ENCODE measurements around the gene SLC51B. TPM values are rescaled to one million over a fixed set of nuclear protein-coding genes. Genes with fewer than 3 reads are reported as not detected.
"Not testable (repeated sequence)": the region's sequence is repeated elsewhere in the genome, so short reads cannot be mapped to it uniquely, and the experiment has no call there.

Gene SLC51B
- total RNA-seq, 1 experiment from 2014 or later = not detected

GRCh38 chr15:65097651-65098263 lies 52.6 kb downstream of the SLC51B start:
- DNase-seq = no peak
- Histone ChIP-seq H3K36me3 (ENCODE audit: insufficient read depth, low read length) (peaks cover 11% of the 10 kb centered on the region), H2AFZ (ENCODE audit: low read length) (no peak overlapping the region), H3K9me3 (ENCODE audit: low read length) (no peaks in the 10 kb centered on the region), H3K4me3 (ENCODE audit: low read length) (no peak overlapping the region), H4K20me1 (ENCODE audit: insufficient read depth, low read depth, low read length) (no peaks in the 10 kb centered on the region), H3K79me2 (ENCODE audit: low read length) (no peaks in the 10 kb centered on the region), H3K4me2 (ENCODE audit: low read depth, low read length, poor library complexity, severe bottlenecking) (no peak overlapping the region), H3K9ac (ENCODE audit: low read length) (no peak overlapping the region), H3K27ac (ENCODE audit: low read length) (no peak overlapping the region), H3K27me3 (ENCODE audit: low read length) (no peaks in the 10 kb centered on the region), H3K9me2 (replicated peaks; ENCODE audit: insufficient read depth, low read length) (no peaks in the 10 kb centered on the region), H3K4me1 (ENCODE audit: low read length) (no peaks in the 10 kb centered on the region)

GRCh38 chr15:65099336-65099735 lies 54.1 kb downstream of the SLC51B start:
- Histone ChIP-seq H3K9me3 (ENCODE audit: low read length) (no peaks in the 10 kb centered on the region), H3K36me3 (ENCODE audit: insufficient read depth, low read length) (peaks cover 11% of the 10 kb centered on the region), H2AFZ (ENCODE audit: low read length) (no peak overlapping the region), H3K4me1 (ENCODE audit: low read length) (no peaks in the 10 kb centered on the region), H3K9me2 (replicated peaks; ENCODE audit: insufficient read depth, low read length) (no peaks in the 10 kb centered on the region), H3K27me3 (ENCODE audit: low read length) (no peaks in the 10 kb centered on the region), H3K4me2 (ENCODE audit: low read depth, low read length, poor library complexity, severe bottlenecking) (no peak overlapping the region), H3K79me2 (ENCODE audit: low read length) (no peaks in the 10 kb centered on the region), H3K9ac (ENCODE audit: low read length) (no peak overlapping the region), H3K4me3 (ENCODE audit: low read length) (no peak overlapping the region), H4K20me1 (ENCODE audit: insufficient read depth, low read depth, low read length) (no peaks in the 10 kb centered on the region), H3K27ac (ENCODE audit: low read length) (no peak overlapping the region)
- no peak for DNase-seq

- not testable (repeated sequence) for H3K4me2 ChIP-seq (ENCODE audit: low read depth, low read length, poor library complexity, severe bottlenecking); H3K9ac ChIP-seq (ENCODE audit: low read length); H3K9me2 ChIP-seq (replicated peaks; ENCODE audit: insufficient read depth, low read length); H3K9me3 ChIP-seq (ENCODE audit: low read length); H3K27me3 ChIP-seq (ENCODE audit: low read length); DNase-seq; H3K4me3 ChIP-seq (ENCODE audit: low read length); H4K20me1 ChIP-seq (ENCODE audit: insufficient read depth, low read depth, low read length); H3K79me2 ChIP-seq (ENCODE audit: low read length); H2AFZ ChIP-seq (ENCODE audit: low read length); H3K27ac ChIP-seq (ENCODE audit: low read length); H3K4me1 ChIP-seq (ENCODE audit: low read length)
- peaks cover 11% of the 10 kb centered on the region for H3K36me3 ChIP-seq (ENCODE audit: insufficient read depth, low read length)
Measured at GRCh38 chr15:65099801-65100200, 54.6 kb downstream of the SLC51B start.

- H3K4me3 ChIP-seq (ENCODE audit: low read length) = no peak overlapping the region
- no peaks in the 10 kb centered on the region for H3K27me3 ChIP-seq (ENCODE audit: low read length)
- H3K4me2 ChIP-seq (ENCODE audit: low read depth, low read length, poor library complexity, severe bottlenecking) = no peak overlapping the region
- no peaks in the 10 kb centered on the region for H3K4me1 ChIP-seq (ENCODE audit: low read length)
- DNase-seq = no peak
- H3K9me2 ChIP-seq (replicated peaks; ENCODE audit: insufficient read depth, low read length) = no peaks in the 10 kb centered on the region
- no peaks in the 10 kb centered on the region for H4K20me1 ChIP-seq (ENCODE audit: insufficient read depth, low read depth, low read length)
- H3K79me2 ChIP-seq (ENCODE audit: low read length) = no peaks in the 10 kb centered on the region
- peaks cover 11% of the 10 kb centered on the region for H3K36me3 ChIP-seq (ENCODE audit: insufficient read depth, low read length)
- no peaks in the 10 kb centered on the region for H3K9me3 ChIP-seq (ENCODE audit: low read length)
- no peak overlapping the region for H2AFZ ChIP-seq (ENCODE audit: low read length)
- no peak overlapping the region for H3K27ac ChIP-seq (ENCODE audit: low read length)
- H3K9ac ChIP-seq (ENCODE audit: low read length) = no peak overlapping the region
Measured at GRCh38 chr15:65100442-65100841, 55.3 kb downstream of the SLC51B start.

- no peak overlapping the region for H3K27ac ChIP-seq (ENCODE audit: low read length)
- H2AFZ ChIP-seq (ENCODE audit: low read length) = no peak overlapping the region
- no peaks in the 10 kb centered on the region for H3K9me3 ChIP-seq (ENCODE audit: low read length)
- peaks cover 11% of the 10 kb centered on the region for H3K36me3 ChIP-seq (ENCODE audit: insufficient read depth, low read length)
- H3K4me1 ChIP-seq (ENCODE audit: low read length) = no peaks in the 10 kb centered on the region
- H4K20me1 ChIP-seq (ENCODE audit: insufficient read depth, low read depth, low read length) = no peaks in the 10 kb centered on the region
- H3K4me3 ChIP-seq (ENCODE audit: low read length) = no peak overlapping the region
- no peaks in the 10 kb centered on the region for H3K27me3 ChIP-seq (ENCODE audit: low read length)
- H3K9ac ChIP-seq (ENCODE audit: low read length) = no peak overlapping the region
- DNase-seq = peak; percentile 79
- no peak overlapping the region for H3K4me2 ChIP-seq (ENCODE audit: low read depth, low read length, poor library complexity, severe bottlenecking)
- no peaks in the 10 kb centered on the region for H3K79me2 ChIP-seq (ENCODE audit: low read length)
- no peaks in the 10 kb centered on the region for H3K9me2 ChIP-seq (replicated peaks; ENCODE audit: insufficient read depth, low read length)
Measured at GRCh38 chr15:65101411-65101890, 56.3 kb downstream of the SLC51B start.

- Histone ChIP-seq H3K4me3 (ENCODE audit: low read length) (no peak overlapping the region), H2AFZ (ENCODE audit: low read length) (no peak overlapping the region), H4K20me1 (ENCODE audit: insufficient read depth, low read depth, low read length) (no peaks in the 10 kb centered on the region), H3K4me1 (ENCODE audit: low read length) (no peaks in the 10 kb centered on the region), H3K27me3 (ENCODE audit: low read length) (no peaks in the 10 kb centered on the region), H3K79me2 (ENCODE audit: low read length) (no peaks in the 10 kb centered on the region), H3K9me3 (ENCODE audit: low read length) (no peaks in the 10 kb centered on the region), H3K4me2 (ENCODE audit: low read depth, low read length, poor library complexity, severe bottlenecking) (no peak overlapping the region), H3K9me2 (replicated peaks; ENCODE audit: insufficient read depth, low read length) (no peaks in the 10 kb centered on the region), H3K36me3 (ENCODE audit: insufficient read depth, low read length) (peaks cover 11% of the 10 kb centered on the region), H3K27ac (ENCODE audit: low read length) (no peak overlapping the region), H3K9ac (ENCODE audit: low read length) (no peak overlapping the region)
- DNase-seq = no peak
Measured at GRCh38 chr15:65101891-65102708, 56.9 kb downstream of the SLC51B start.

- DNase-seq = no peak
- no peak overlapping the region for H3K27ac ChIP-seq (ENCODE audit: low read length)
- H3K9me2 ChIP-seq (replicated peaks; ENCODE audit: insufficient read depth, low read length) = no peaks in the 10 kb centered on the region
- no peaks in the 10 kb centered on the region for H3K27me3 ChIP-seq (ENCODE audit: low read length)
- H3K9me3 ChIP-seq (ENCODE audit: low read length) = no peaks in the 10 kb centered on the region
- H3K9ac ChIP-seq (ENCODE audit: low read length) = no peak overlapping the region
- no peaks in the 10 kb centered on the region for H3K4me1 ChIP-seq (ENCODE audit: low read length)
- no peak overlapping the region for H2AFZ ChIP-seq (ENCODE audit: low read length)
- H3K79me2 ChIP-seq (ENCODE audit: low read length) = no peaks in the 10 kb centered on the region
- no peaks in the 10 kb centered on the region for H4K20me1 ChIP-seq (ENCODE audit: insufficient read depth, low read depth, low read length)
- H3K4me2 ChIP-seq (ENCODE audit: low read depth, low read length, poor library complexity, severe bottlenecking) = no peak overlapping the region
- H3K36me3 ChIP-seq (ENCODE audit: insufficient read depth, low read length) = peaks cover 14% of the 10 kb centered on the region
- no peak overlapping the region for H3K4me3 ChIP-seq (ENCODE audit: low read length)
Measured at GRCh38 chr15:65102912-65103311, 57.7 kb downstream of the SLC51B start.

Measured in Karpas-422 (cell line).